HCT116 (cell line): ENCODE results near the gene SNF8.

Experiments used
- CTCF ChIP-seq, 3 experiments: fragments of 200-600 bp in 1 of 3; sonication (generic) in 1 of 3; IDR thresholded peaks in 2 of 3; conservative IDR thresholded peaks in 1 of 3; 2 replicates each; pipeline ENCODE4 v1.5.1; 2012 to 2017; ENCODE audit warnings: low read depth in 2 of 3, low read length in 2 of 3, antibody characterized with exemption in 1 of 3, borderline replicate concordance in 1 of 3, control low read depth in 1 of 3, mild to moderate bottlenecking in 1 of 3, mixed read lengths in 1 of 3, mixed run types in 1 of 3, moderate library complexity in 1 of 3; ENCODE audit not compliant: insufficient read depth in 1 of 3
- EZH2 ChIP-seq: fragments of 200-600 bp; sonication (generic); IDR thresholded peaks from 2 replicates; pipeline ENCODE4 v1.6.1; 2017; ENCODE audit warnings: antibody characterized with exemption, mixed run types
- EZH2phosphoT487 ChIP-seq: fragments of 200-600 bp; IDR thresholded peaks from 2 replicates; pipeline ENCODE4 v1.6.1; 2018; ENCODE audit warnings: antibody characterized with exemption, borderline replicate concordance
- MAX ChIP-seq: IDR thresholded peaks from 2 replicates; pipeline ENCODE4 v1.6.1; 2012
- POLR2A ChIP-seq: IDR thresholded peaks from 2 replicates; pipeline ENCODE4 v1.7.0; 2011; ENCODE audit warnings: borderline replicate concordance; ENCODE audit not compliant: insufficient read depth, insufficient read length; ENCODE audit errors: extremely low read depth
- POLR2AphosphoS5 ChIP-seq: IDR thresholded peaks from 2 replicates; pipeline ENCODE4 v1.6.1; 2011; ENCODE audit warnings: mild to moderate bottlenecking, low read depth, low read length, moderate library complexity
- RAD21 ChIP-seq: IDR thresholded peaks from 2 replicates; pipeline ENCODE4 v1.6.1; 2012; ENCODE audit warnings: low read depth, mild to moderate bottlenecking
- REST ChIP-seq: IDR thresholded peaks from 2 replicates; pipeline ENCODE4 v1.6.1; 2012; ENCODE audit warnings: low read depth
- SP1 ChIP-seq: IDR thresholded peaks from 2 replicates; pipeline ENCODE4 v1.6.1; 2012; ENCODE audit warnings: low read depth
- ZNF274 ChIP-seq: fragments of 200-500 bp; sonication (Bioruptor generic); IDR thresholded peaks from 2 replicates; pipeline ENCODE4 v1.6.1; 2014; ENCODE audit warnings: mild to moderate bottlenecking, low read depth, low read length, inconsistent platforms

- no peak for TF ChIP-seq CTCF (IDR thresholded peaks at IDR 0.05 in 2 of 3, conservative IDR thresholded peaks at IDR 0.05 in 1 of 3; ENCODE audit: borderline replicate concordance in 1 of 3, insufficient read depth in 1 of 3, low read depth in 2 of 3, low read length in 2 of 3)
- TF ChIP-seq REST: no peak
- TF ChIP-seq EZH2: no peak
- no peak for TF ChIP-seq MAX
- no peak for TF ChIP-seq POLR2A
- TF ChIP-seq ZNF274: no peak
- TF ChIP-seq EZH2phosphoT487: no peak
- TF ChIP-seq POLR2AphosphoS5: no peak
- no peak for TF ChIP-seq RAD21
- TF ChIP-seq SP1: no peak
Observed at GRCh38 chr17:48883171-48883570, 61.5 kb downstream of the SNF8 start.
